GM10266 (cell line): ENCODE data around the gene TMEM151B.

Source experiments
- DNase-seq: peaks from one replicate; pipeline ENCODE4 v3.0.0; 2012; ENCODE audit errors: extremely low spot score
- TF ChIP-seq, protein P1 (sequence below): IDR thresholded peaks from 2 replicates; pipeline ENCODE4 v1.5.1; 2012; ENCODE audit warnings: mild to moderate bottlenecking, low read depth; ENCODE audit not compliant: control insufficient read depth, insufficient read depth; ENCODE audit errors: missing control alignments

Gene TMEM151B

DNA sequence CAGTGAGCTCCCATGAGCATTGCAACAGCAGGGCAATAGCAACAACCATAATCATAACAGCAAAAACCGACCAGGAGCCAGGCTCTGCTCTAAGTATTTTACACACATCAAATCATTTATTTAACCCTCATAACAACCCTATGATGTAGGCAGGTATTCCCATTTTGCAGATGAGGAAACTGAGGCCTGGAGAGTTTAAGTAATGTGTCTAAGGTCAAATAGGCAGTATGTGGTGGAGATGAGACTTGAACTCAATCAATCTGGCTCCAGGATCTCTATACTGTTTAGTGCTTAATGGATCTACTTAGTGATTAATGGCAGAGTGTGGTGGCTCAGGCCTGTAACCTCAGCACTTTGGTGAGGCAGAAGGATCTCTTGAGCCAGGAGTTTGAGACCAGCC lies 3.4 kb downstream of the TMEM151B start:
- TF ChIP-seq, protein P1, sequence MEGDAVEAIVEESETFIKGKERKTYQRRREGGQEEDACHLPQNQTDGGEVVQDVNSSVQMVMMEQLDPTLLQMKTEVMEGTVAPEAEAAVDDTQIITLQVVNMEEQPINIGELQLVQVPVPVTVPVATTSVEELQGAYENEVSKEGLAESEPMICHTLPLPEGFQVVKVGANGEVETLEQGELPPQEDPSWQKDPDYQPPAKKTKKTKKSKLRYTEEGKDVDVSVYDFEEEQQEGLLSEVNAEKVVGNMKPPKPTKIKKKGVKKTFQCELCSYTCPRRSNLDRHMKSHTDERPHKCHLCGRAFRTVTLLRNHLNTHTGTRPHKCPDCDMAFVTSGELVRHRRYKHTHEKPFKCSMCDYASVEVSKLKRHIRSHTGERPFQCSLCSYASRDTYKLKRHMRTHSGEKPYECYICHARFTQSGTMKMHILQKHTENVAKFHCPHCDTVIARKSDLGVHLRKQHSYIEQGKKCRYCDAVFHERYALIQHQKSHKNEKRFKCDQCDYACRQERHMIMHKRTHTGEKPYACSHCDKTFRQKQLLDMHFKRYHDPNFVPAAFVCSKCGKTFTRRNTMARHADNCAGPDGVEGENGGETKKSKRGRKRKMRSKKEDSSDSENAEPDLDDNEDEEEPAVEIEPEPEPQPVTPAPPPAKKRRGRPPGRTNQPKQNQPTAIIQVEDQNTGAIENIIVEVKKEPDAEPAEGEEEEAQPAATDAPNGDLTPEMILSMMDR, result no peak
- no peak for DNase-seq

DNA sequence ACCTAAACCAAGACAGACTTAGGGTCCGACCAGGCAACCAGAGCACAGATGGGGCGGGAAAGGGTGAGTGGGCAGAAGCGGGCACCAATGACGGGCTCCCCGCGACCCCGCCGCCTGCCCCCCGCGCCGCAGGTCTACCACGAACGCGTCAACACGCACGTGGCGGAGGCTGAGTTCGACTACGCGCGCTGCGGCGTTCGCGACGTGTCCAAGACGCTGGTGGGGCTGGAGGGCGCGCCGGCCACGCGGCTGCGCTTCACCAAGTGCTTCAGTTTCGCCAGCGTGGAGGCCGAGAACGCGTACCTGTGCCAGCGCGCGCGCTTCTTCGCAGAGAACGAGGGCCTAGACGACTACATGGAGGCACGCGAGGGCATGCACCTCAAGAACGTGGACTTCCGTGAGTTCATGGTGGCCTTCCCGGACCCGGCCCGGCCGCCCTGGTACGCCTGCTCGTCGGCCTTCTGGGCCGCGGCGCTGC lies 5.1 kb downstream of the TMEM151B start:
- TF ChIP-seq, protein P1, result no peak
- DNase-seq, result no peak

DNA sequence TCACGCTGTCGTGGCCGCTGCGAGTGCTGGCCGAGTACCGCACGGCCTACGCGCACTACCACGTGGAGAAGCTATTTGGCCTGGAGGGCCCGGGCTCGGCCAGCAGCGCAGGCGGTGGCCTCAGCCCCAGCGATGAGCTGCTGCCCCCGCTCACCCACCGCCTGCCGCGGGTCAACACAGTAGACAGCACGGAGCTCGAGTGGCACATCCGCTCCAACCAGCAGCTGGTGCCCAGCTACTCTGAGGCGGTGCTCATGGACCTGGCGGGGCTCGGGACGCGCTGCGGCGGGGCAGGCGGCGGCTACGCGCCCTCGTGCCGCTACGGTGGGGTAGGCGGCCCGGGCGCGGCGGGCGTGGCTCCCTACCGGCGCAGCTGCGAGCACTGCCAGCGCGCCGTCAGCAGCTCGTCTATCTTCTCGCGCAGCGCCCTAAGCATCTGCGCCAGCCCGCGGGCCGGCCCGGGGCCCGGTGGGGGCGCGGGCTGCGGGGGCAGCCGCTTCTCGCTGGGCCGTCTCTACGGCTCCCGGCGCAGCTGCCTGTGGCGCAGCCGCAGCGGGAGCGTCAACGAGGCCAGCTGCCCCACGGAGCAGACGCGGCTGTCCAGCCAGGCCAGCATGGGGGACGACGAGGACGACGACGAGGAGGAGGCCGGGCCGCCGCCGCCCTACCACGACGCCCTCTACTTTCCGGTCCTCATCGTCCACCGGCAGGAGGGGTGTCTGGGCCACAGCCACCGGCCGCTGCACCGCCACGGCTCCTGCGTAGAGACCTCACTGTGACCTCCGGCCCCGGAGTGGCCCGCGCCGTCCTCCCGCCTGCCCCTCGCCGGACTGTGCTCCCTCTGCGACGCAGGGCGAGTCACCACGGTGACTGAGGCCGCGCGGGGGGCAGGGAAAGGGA lies 5.7 kb downstream of the TMEM151B start:
- TF ChIP-seq, protein P1, result no peak
- no peak for DNase-seq

DNA sequence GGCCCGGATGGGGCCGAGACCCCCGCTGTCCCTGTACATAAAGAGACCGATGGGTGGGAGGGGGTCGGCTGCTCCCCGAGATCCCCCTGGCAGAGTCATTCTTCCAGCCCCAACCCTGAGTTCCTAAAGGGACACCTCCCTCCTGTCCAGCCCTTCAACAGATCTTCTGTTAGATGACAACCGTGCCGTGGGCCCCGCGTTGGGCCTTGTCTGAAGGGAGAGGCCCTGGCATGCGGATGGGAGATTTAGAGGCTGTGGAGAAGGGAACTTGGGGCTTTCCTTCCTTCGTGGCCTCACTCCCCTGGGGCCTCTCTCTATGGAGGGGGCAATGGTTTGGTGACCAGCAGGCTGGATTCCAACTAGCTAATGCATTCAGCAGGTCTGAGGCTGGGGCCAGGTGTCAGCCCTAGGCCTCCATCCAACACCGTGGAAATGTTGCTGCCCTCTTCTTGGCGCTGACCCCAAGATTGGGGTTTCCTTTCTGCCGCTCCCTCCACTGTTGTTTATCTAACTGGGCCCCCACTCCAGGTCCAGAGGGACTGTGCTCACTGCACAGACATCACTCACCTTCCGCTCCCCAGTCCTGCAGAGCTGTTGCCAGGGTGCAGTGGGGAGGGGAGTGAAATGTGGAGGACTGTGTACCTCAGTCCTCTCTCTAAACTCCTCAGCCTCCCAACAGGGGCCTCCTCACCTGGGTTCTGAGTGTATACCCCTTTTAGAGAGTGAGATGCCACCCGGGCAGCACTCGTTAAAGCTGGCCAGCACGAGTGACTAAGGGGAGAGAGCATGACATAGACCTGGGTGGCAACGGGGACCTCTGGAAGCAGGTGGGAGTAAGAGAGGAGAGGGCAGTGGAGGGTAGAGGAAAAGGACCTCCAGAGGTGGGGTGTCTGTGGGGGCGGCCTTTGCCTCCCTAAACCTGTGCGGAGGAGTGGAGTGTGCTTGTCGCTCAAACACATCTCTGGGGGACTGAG lies 6.7 kb downstream of the TMEM151B start:
- DNase-seq, result no peak
- TF ChIP-seq, protein P1, result no peak

DNA sequence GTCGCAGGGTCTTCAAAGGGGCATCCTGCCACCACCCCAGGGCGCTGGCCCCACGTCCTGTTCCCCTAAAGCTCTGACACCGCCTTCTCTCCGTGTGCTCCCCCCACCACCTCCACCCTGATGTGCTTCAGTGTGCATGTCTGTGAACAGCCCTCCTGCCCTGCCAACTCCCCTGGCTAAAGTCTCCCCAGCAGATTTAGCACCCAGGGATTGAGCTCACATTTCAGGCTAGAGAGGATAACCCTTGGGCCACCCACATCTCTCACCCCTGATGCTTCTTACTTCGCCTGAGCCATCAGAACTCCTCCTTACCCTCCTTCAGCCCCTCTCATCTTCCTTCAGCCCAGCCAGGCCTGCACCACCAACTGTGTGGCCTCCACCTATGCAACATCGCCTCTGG lies 7.5 kb downstream of the TMEM151B start:
- DNase-seq, result no peak
- TF ChIP-seq, protein P1, result no peak

DNA sequence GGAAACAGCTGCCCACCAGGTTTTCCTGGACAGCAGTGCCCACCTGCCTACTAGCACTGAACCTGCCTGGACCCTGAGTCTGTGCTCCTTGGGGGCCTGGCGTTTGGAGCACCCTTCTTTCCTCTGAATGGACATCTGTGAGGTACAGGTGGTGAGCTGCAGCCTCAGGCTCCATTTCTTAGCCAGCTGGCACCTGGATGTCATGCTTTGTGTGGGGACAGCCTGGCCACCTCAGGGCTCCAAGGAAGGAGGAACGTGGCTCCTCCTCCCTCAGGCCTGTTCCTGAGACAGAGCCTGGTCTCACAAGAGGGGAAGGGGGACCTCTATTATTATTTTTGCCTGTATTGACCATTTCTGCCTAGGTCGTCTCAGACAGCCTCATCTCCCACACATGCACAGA lies 8.1 kb downstream of the TMEM151B start:
- DNase-seq, result no peak
- TF ChIP-seq, protein P1, result no peak
